GM18861 (cell line): ENCODE results near the gene NMB.

ENCODE experiments used
- ATAC-seq: cut with Tn5 transposase; IDR thresholded peaks from one replicate; pipeline ENCODE4 v1.9.1; 2021; ENCODE audit not compliant: unreplicated experiment

Gene NMB

DNA sequence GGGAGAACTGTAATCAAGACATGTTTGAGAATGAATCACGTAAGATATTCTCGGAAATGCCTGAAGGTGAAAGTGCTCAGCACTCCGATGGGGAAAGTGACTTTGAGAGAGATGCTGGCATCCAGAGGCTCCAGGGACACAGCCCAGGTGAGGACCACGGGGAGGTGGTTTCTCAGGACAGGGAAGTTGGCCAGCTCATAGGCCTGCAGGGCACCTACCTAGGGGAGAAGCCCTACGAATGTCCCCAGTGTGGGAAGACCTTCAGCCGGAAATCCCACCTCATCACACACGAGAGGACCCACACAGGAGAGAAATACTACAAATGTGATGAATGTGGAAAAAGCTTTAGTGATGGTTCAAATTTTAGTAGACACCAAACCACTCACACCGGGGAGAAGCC, 37.4 kb downstream of the NMB start:
- no peak for ATAC-seq

DNA sequence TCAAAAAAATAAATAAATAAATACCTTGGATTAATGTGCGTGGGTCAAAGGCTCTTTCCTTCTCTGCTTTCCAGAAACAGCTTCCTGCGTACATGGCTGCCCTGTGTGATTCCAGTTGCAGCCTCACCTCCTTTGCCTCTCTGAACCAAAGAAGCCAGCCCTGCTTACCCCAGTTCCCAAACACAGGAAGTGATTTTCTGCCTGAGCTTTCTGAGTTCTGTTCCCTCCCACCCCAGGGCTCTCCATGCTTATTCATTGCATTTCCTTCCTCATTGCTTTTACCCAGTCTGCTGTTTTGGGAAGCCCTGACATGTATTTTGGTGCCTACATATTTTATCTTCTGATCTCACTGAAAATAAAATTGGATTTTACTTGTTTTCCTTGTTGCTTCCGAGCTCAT, 41.8 kb downstream of the NMB start:
- ATAC-seq = no peak

DNA sequence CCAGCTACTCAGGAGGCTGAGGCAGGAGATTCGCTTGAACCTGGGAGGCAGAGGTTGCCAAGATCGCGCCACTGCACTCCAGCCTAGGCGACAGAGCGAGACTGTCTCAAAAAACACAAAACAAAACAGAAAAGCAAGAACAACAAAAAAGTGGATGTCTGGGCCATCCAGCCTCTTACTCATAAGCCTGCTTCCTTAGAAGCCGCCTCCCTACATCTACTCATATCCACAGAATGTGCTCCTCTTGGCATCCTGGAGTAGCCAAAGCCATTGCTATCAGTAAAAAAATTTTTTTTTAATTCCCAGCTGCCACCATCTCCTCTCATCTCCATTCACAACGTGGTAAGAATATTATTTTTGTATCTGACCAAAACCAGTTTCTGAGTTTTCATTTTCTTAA, 46.4 kb downstream of the NMB start:
- ATAC-seq = no peak

DNA sequence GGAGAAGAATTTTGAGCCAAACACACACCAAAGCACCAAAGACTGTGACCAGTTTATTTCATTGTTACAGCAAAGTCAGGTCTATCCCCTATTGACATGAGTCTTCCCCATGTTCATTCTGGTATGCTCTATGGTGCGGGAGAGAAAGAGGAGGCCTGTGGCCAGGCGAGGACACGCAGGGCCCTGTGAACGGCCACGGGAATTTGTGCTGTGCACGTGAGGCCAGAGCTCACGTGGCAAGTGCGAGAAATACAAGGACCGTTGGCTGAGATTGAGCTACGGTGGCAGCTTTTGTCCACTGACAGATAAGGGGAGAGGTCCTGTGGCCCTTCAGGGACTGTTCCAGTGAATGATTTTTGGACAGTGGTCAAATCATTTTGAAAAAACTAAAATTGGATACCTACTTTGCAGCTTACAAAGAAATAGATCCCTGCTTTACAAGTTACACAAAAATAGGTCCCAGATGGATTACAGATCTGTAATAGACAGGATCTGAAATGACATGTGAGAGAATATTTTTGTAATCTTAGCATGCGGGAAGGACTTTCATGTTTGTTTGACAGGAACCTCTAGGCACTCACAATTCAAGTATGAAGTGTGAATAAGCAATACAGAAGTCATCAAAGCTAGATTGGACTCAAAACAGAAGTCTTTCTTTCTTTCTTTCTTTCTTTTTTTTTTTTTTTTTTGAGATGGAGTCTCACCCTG, 48.0 kb downstream of the NMB start:
- no peak for ATAC-seq

DNA sequence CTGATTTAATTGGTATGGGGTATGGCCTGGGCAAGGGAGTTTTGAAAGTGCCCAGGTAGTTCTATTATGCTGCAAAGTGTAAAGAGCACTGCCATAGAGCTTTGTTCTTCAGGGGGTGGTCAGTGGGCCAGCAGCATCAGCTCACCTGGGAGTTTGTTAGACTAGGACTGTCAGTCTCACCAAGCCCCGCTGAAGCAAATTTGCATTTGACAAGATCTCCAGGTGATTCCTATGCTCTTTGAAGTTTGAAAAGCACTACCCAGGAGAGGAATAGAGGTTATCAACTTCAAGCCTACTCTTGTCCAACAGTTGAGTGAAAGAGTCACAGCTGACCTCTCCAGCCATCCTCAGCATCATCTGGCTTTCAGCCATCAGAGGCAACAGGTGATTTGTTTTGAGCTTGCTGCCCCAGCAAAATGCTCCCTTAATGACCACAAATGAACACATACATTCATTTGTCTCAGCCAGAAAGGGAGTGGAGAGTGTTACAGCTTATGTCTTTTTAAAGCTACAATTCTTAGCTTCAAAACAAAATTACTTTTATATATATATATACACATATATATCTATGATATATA, 49.2 kb downstream of the NMB start:
- ATAC-seq = no peak

DNA sequence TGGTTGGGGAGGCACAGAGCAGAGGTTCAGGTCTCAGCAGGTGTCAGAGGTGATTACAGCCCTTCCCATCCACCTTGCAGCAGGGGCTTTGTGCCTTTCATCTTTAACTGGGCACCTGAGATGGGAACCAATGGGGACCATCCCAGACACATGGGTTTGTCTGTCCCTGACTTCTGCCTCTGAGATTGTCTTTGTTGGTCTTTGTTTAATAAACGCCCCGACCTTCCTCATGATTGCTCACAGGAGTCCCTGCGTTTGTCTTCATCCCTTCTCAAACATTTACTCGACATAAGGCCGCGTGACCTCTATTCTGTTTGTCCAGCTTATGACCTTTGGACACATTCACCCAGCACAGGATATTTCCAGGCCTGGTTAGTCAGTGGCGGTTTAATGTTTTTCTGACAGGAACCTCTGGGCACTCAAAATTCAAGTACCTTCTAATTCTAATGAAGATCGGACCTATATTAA, 51.3 kb downstream of the NMB start:
- ATAC-seq = no peak

DNA sequence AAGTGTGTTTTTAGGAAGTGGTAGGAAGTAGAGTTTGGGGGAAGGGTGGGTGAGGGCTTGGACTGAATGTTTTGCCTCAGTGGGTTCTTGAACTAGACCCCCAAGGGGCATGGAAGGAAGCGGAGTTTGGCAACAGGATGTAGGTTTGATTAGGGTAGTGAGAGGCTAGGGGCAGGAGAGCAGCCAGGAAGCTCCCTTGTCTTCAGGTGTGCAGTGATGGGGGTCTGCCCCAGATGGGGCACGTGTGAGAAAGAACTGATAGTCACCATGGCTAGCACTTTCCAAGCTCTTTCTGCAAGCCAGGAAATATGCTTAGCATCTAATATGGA, 52.5 kb downstream of the NMB start:
- ATAC-seq = no peak
